K562 (cell line): ENCODE measurements around the gene CCL11. TPM values are rescaled to one million over a fixed set of nuclear protein-coding genes. Genes with fewer than 3 reads are reported as not detected.

Source experiments
- ATAC-seq: fragments of 200-7000 bp; cut with Tn5 transposase; 3 replicates; pipeline ENCODE4 v1.9.1; 2020; ENCODE audit warnings: moderate library complexity
- BruUV-seq: library from RNA; stranded (reverse); fragments of 400-500 nt; replicated peaks from 2 replicates; lab custom pipeline; 2021; lab: Mats Ljungman, UMichigan
- CTCF ChIA-PET: fragments of 300-600 bp; formaldehyde crosslinking; extraction: SDS; loops from one replicate; lab custom pipeline; 2021; ENCODE audit warnings: low intra/inter-chr PET ratio; lab: Yijun Ruan, JAX
- POLR2A ChIA-PET: fragments of 300-600, 350-650 bp; sonication (Branson Sonifier 250); formaldehyde crosslinking; extraction: SDS; loops from one replicate; lab custom pipeline; 2021; ENCODE audit warnings: antibody characterized with exemption, inconsistent platforms; lab: Yijun Ruan, JAX
- DNase-seq, 4 experiments: peaks; one replicate each; pipeline versions ENCODE4 v3.0.0 to v3.0.0-alpha.2; 2011 to 2018; ENCODE audit warnings: low spot score in 3 of 4, mixed read lengths in 3 of 4; ENCODE audit errors: extremely low read depth in 1 of 4
- FAIRE-seq: peaks from 2 replicates; lab custom pipeline; 2011; peaks lifted over from hg19 to GRCh38; lab: Jason Lieb, UNC
- H2AFZ ChIP-seq: 2 replicates; pipeline ENCODE4 v1.6.0; 2011; ENCODE audit warnings: low read depth, low read length, control low read depth, inconsistent platforms
- H3K27ac ChIP-seq: fragments of 200-600 bp; 3 replicates; pipeline ENCODE4 v1.8.0; 2011; ENCODE audit warnings: low read depth, mild to moderate bottlenecking, control low read depth, inconsistent platforms, low read length, moderate library complexity, mixed read lengths; ENCODE audit errors: extremely low read depth
- H3K27me3 ChIP-seq, 2 experiments: fragments of 300-600 bp in 1 of 2; 2 replicates in 1 of 2; 3 replicates in 1 of 2; pipeline versions ENCODE4 v1.6.0 to v1.8.0; 2011; ENCODE audit warnings: inconsistent platforms in 2 of 2, low read length in 2 of 2, mild to moderate bottlenecking in 1 of 2, mixed read lengths in 1 of 2, moderate library complexity in 1 of 2; ENCODE audit not compliant: control insufficient read depth in 2 of 2, insufficient read depth in 2 of 2
- H3K36me3 ChIP-seq: fragments of 300-600 bp; 3 replicates; pipeline ENCODE4 v1.8.0; 2011; ENCODE audit warnings: mild to moderate bottlenecking, low read length, inconsistent platforms; ENCODE audit not compliant: control insufficient read depth, insufficient read depth
- H3K4me1 ChIP-seq, 2 experiments: fragments of 200-600 bp in 1 of 2; replicated peaks in 1 of 2; 2 replicates in 1 of 2; 3 replicates in 1 of 2; pipeline versions ENCODE4 v1.5.1 to v1.8.0; 2011; ENCODE audit warnings: inconsistent platforms in 2 of 2, low read length in 2 of 2, mild to moderate bottlenecking in 1 of 2, mixed read lengths in 1 of 2, moderate library complexity in 1 of 2; ENCODE audit not compliant: control insufficient read depth in 2 of 2, insufficient read depth in 2 of 2
- H3K4me2 ChIP-seq: 2 replicates; pipeline ENCODE4 v1.6.1; 2011; ENCODE audit warnings: low read length, control low read depth, inconsistent platforms, mixed read lengths; ENCODE audit not compliant: insufficient read depth
- H3K4me3 ChIP-seq: fragments of 200-600 bp; sonication (generic), shearing (Covaris generic); 2 replicates; pipeline ENCODE4 v1.5.1; 2016; ENCODE audit warnings: control low read depth, inconsistent platforms
- H3K79me2 ChIP-seq: fragments of 200-600 bp; 3 replicates; pipeline ENCODE4 v1.8.0; 2011; ENCODE audit warnings: low read length, inconsistent platforms; ENCODE audit not compliant: control insufficient read depth, insufficient read depth
- H3K9ac ChIP-seq, 2 experiments: 2 replicates each; pipeline versions ENCODE4 v1.6.0 to v1.6.1; 2011; ENCODE audit warnings: low read depth in 2 of 2, low read length in 2 of 2, control low read depth in 1 of 2, inconsistent platforms in 1 of 2, mild to moderate bottlenecking in 1 of 2, mixed read lengths in 1 of 2; ENCODE audit not compliant: insufficient read depth in 1 of 2
- H3K9me1 ChIP-seq: one replicate; pipeline ENCODE4 v1.6.0; 2011; ENCODE audit warnings: inconsistent platforms, mild to moderate bottlenecking, low read length, moderate library complexity; ENCODE audit not compliant: control insufficient read depth, insufficient read depth
- H3K9me3 ChIP-seq: replicated peaks from 2 replicates; pipeline ENCODE4 v1.5.1; 2011; ENCODE audit warnings: low read depth, low read length, inconsistent platforms; ENCODE audit not compliant: control insufficient read depth, insufficient read depth
- H4K20me1 ChIP-seq: replicated peaks from 2 replicates; pipeline ENCODE4 v1.6.1; 2011; ENCODE audit warnings: low read length, inconsistent platforms, mixed read lengths; ENCODE audit not compliant: control insufficient read depth, insufficient read depth
- CHD2 ChIP-seq: IDR thresholded peaks from 2 replicates; pipeline ENCODE4 v1.6.1; 2011; ENCODE audit warnings: low read depth, low read length
- DPF2 ChIP-seq: fragments of 450-650 bp; IDR thresholded peaks from 2 replicates; pipeline ENCODE4 v1.6.1; 2016
- ESRRB ChIP-seq: fragments of 250-450 bp; sonication (Bioruptor Pico); IDR thresholded peaks from 2 replicates; pipeline ENCODE4 v1.5.0; 2020; ENCODE audit warnings: mild to moderate bottlenecking, moderate library complexity, borderline replicate concordance
- KAT7 ChIP-seq: sonication (generic); formaldehyde crosslinking; IDR thresholded peaks from 2 replicates; pipeline ENCODE4 v1.8.0; 2022; ENCODE audit warnings: missing genetic modification reagents, mild to moderate bottlenecking, borderline replicate concordance
- KLF16 ChIP-seq: IDR thresholded peaks from 2 replicates; pipeline ENCODE4 v1.6.1; 2016; ENCODE audit warnings: antibody characterized with exemption
- MAZ ChIP-seq, 2 experiments: fragments of 450-650 bp in 1 of 2; sonication (generic) in 1 of 2; formaldehyde crosslinking; IDR thresholded peaks in 1 of 2; conservative IDR thresholded peaks in 1 of 2; 2 replicates each; pipeline versions ENCODE4 v1.4.0 to v1.5.0; 2020; ENCODE audit warnings: mild to moderate bottlenecking in 1 of 2, missing genetic modification reagents in 1 of 2
- NFIC ChIP-seq: fragments of 450-650 bp; IDR thresholded peaks from 2 replicates; pipeline ENCODE4 v1.6.1; 2017; ENCODE audit warnings: mild to moderate bottlenecking, inconsistent platforms
- POLR2B ChIP-seq: fragments of 450-650 bp; IDR thresholded peaks from 2 replicates; pipeline ENCODE4 v1.6.1; 2018; ENCODE audit warnings: low read depth; ENCODE audit not compliant: partially characterized antibody
- TAF7 ChIP-seq: fragments of 450-650 bp; IDR thresholded peaks from 2 replicates; pipeline ENCODE4 v1.6.1; 2016; ENCODE audit warnings: missing genetic modification characterization, missing compliant biosample characterization
- WGBS: fragments of 100-300 bp; shearing (Covaris generic); methylation state at CpG from one replicate; pipeline ENCODE4 v1.1.6; 2016; ENCODE audit warnings: low coverage, mixed read lengths; ENCODE audit not compliant: insufficient coverage; ENCODE audit errors: missing lambda C conversion rate; 5-methylcytosine and 5-hydroxymethylcytosine counted together
- in situ Hi-C: fragments of 300-500 bp; cut with MboI; formaldehyde crosslinking; loops from 4 replicates; pipeline ENCODE4 v1.15.0; 2018; ENCODE audit warnings: inconsistent platforms, mixed read lengths
- intact Hi-C: fragments of 100-400 bp; cut with micrococcal nuclease; formaldehyde crosslinking; loops from 2 replicates; pipeline ENCODE4 v1.14.2; 2022
- polyA plus RNA-seq, 8 experiments: library from polyadenylated mRNA; depleted of rRNA in 4 of 8; stranded (reverse) in 5 of 8; unstranded in 3 of 8; fragments of >200 nt; fragmentation: Nextera tagmentation in 2 of 8; fragmentation: Illumina TruSeq in 1 of 8; extraction: Ambion mirVana in 2 of 8; extraction: Trizol in 1 of 8; gene quantifications; 2 replicates each; pipeline versions ENCODE4 v1.2.1 to v1.2.3, GENCODE V29; 2011 to 2014; ENCODE audit warnings: inconsistent platforms in 1 of 8, missing spikeins in 1 of 8
- total RNA-seq, 7 experiments: library from RNA; depleted of rRNA in 6 of 7; stranded (reverse); fragments of >200 nt in 6 of 7; fragmentation: Illumina TruSeq in 2 of 7; extraction: Trizol in 2 of 7; gene quantifications; 2 replicates each; pipeline versions ENCODE4 v1.2.1 to v1.2.3, GENCODE V29; 2011 to 2021; ENCODE audit warnings: low replicate concordance in 1 of 7
- TF ChIP-seq, protein P1 (sequence below): fragments of 200-800 bp; sonication (Bioruptor generic); IDR thresholded peaks from 2 replicates; pipeline ENCODE4 v1.6.1; 2017; ENCODE audit warnings: missing genetic modification characterization, missing compliant biosample characterization
- TF ChIP-seq, protein P2 (sequence below), 2 experiments: fragments of 450-650 bp in 1 of 2; sonication (generic) in 1 of 2; formaldehyde crosslinking in 1 of 2; IDR thresholded peaks; 2 replicates each; pipeline versions ENCODE4 v1.7.1 to v1.9.0; 2016 to 2022; ENCODE audit warnings: inconsistent platforms in 1 of 2, mild to moderate bottlenecking in 1 of 2, missing genetic modification reagents in 1 of 2
- TF ChIP-seq, protein P3 (sequence below): fragments of 250-450 bp; sonication (Bioruptor Pico); IDR thresholded peaks from 2 replicates; pipeline ENCODE4 v1.6.1; 2021; ENCODE audit warnings: mild to moderate bottlenecking

CCL11 gene
- total and polyA plus RNA-seq, 9 of the 15 experiments (the other 6 are each of a cell fraction or from before 2014, with no cell fraction given): not detected

DNA sequence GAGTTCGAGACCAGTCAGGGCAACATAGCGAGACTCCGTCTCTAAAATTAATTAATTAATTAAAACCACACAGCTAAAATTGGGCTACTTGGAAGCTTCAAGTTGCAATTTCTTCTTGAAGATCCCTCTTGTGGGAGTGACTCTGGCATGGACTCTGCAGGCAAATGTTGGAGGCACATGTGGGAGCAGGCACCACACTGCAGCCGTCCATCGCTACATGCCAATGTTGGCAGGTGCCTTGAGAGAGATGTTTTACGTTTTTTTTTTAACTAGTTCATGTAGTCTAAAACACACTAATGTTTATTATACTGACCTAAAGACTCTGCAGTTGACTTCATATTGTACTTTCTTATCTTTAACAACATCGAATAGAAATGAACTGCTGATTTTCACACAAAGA lies 25.7 kb downstream of the CCL11 start:
- no peak overlapping the region for H2AFZ ChIP-seq
- no peaks in the 10 kb centered on the region for H3K9me3 ChIP-seq
- no peak overlapping the region for H3K27ac ChIP-seq
- 0 out of 5 replicates have a peak, but pooled peaks cover 2 to 5% of the 10 kb centered on the region in 2 experiments for H3K27me3 ChIP-seq
- H3K9me1 ChIP-seq: no peaks in the 10 kb centered on the region
- H3K9ac ChIP-seq: no peak overlapping the region
- no peaks in the 10 kb centered on the region for H4K20me1 ChIP-seq
- DNase-seq: no peak
- H3K4me2 ChIP-seq: no peak overlapping the region
- 2% methylated on average over 7 of the region's 7 CpGs for WGBS
- CTCF ChIA-PET: no interaction called here
- no peaks in the 10 kb centered on the region for H3K4me1 ChIP-seq
- ATAC-seq: no peak
- no TSS peak for BruUV-seq
- in situ Hi-C loops (no loop called here), intact Hi-C loops (no loop called here)
- no peaks in the 10 kb centered on the region for H3K36me3 ChIP-seq
- no peaks in the 10 kb centered on the region for H3K79me2 ChIP-seq
- H3K4me3 ChIP-seq: no peak overlapping the region
- POLR2A ChIA-PET: no interaction called here
- FAIRE-seq: no peak
- TF ChIP-seq DPF2: no peak
- no peak for TF ChIP-seq KLF16
- TF ChIP-seq, protein P1, sequence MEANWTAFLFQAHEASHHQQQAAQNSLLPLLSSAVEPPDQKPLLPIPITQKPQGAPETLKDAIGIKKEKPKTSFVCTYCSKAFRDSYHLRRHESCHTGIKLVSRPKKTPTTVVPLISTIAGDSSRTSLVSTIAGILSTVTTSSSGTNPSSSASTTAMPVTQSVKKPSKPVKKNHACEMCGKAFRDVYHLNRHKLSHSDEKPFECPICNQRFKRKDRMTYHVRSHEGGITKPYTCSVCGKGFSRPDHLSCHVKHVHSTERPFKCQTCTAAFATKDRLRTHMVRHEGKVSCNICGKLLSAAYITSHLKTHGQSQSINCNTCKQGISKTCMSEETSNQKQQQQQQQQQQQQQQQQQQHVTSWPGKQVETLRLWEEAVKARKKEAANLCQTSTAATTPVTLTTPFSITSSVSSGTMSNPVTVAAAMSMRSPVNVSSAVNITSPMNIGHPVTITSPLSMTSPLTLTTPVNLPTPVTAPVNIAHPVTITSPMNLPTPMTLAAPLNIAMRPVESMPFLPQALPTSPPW (CRISPR knock-in tag): no peak
- TF ChIP-seq, protein P2, sequence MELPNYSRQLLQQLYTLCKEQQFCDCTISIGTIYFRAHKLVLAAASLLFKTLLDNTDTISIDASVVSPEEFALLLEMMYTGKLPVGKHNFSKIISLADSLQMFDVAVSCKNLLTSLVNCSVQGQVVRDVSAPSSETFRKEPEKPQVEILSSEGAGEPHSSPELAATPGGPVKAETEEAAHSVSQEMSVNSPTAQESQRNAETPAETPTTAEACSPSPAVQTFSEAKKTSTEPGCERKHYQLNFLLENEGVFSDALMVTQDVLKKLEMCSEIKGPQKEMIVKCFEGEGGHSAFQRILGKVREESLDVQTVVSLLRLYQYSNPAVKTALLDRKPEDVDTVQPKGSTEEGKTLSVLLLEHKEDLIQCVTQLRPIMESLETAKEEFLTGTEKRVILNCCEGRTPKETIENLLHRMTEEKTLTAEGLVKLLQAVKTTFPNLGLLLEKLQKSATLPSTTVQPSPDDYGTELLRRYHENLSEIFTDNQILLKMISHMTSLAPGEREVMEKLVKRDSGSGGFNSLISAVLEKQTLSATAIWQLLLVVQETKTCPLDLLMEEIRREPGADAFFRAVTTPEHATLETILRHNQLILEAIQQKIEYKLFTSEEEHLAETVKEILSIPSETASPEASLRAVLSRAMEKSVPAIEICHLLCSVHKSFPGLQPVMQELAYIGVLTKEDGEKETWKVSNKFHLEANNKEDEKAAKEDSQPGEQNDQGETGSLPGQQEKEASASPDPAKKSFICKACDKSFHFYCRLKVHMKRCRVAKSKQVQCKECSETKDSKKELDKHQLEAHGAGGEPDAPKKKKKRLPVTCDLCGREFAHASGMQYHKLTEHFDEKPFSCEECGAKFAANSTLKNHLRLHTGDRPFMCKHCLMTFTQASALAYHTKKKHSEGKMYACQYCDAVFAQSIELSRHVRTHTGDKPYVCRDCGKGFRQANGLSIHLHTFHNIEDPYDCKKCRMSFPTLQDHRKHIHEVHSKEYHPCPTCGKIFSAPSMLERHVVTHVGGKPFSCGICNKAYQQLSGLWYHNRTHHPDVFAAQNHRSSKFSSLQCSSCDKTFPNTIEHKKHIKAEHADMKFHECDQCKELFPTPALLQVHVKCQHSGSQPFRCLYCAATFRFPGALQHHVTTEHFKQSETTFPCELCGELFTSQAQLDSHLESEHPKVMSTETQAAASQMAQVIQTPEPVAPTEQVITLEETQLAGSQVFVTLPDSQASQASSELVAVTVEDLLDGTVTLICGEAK (IDR thresholded peaks at IDR 0.05): no peak
- TF ChIP-seq, protein P2 (CRISPR knock-in tag; IDR thresholded peaks at IDR 0.05): no peak
- no peak for TF ChIP-seq KAT7 (CRISPR knock-in tag)
- TF ChIP-seq, protein P3, sequence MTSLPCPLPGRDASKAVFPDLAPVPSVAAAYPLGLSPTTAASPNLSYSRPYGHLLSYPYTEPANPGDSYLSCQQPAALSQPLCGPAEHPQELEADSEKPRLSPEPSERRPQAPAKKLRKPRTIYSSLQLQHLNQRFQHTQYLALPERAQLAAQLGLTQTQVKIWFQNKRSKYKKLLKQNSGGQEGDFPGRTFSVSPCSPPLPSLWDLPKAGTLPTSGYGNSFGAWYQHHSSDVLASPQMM (CRISPR knock-in tag): no peak
- TF ChIP-seq NFIC: no peak
- TF ChIP-seq CHD2: no peak
- TF ChIP-seq POLR2B: no peak
- TF ChIP-seq ESRRB (CRISPR knock-in tag): no peak
- no peak for TF ChIP-seq MAZ (CRISPR knock-in tag; conservative IDR thresholded peaks at IDR 0.05 in 1 of 2, IDR thresholded peaks at IDR 0.05 in 1 of 2)
- TF ChIP-seq TAF7 (tag): no peak
